HepG2 (cell line): ENCODE measurements around the gene MYO18B. TPM values are rescaled to one million over a fixed set of nuclear protein-coding genes. Genes with fewer than 3 reads are reported as not detected.

ENCODE experiments used
- ATAC-seq: fragments of 200-7000 bp; cut with Tn5 transposase; 3 replicates; pipeline ENCODE4 v1.9.1; 2020; ENCODE audit warnings: mild to moderate bottlenecking, moderate library complexity
- BruUV-seq: library from RNA; stranded (reverse); fragments of 400-500 nt; replicated peaks from 2 replicates; lab custom pipeline; 2021; lab: Mats Ljungman, UMichigan
- CTCF ChIA-PET: fragments of 300-600 bp; formaldehyde crosslinking; extraction: SDS; loops from one replicate; lab custom pipeline; 2021; ENCODE audit warnings: low total read pairs, inconsistent platforms, low intra/inter-chr PET ratio; lab: Yijun Ruan, JAX
- POLR2A ChIA-PET: fragments of 350-600 bp; sonication (Branson Sonifier 250); formaldehyde crosslinking; loops from one replicate; lab custom pipeline; 2020; ENCODE audit warnings: antibody characterized with exemption, inconsistent platforms; lab: Yijun Ruan, JAX
- DNase-seq: peaks from one replicate; pipeline ENCODE4 v3.0.0-alpha.2; 2015; ENCODE audit warnings: low spot score
- FAIRE-seq: peaks from 3 replicates; lab custom pipeline; 2011; peaks lifted over from hg19 to GRCh38; lab: Jason Lieb, UNC
- H2AFZ ChIP-seq: one replicate; pipeline ENCODE4 v1.6.1; 2011; ENCODE audit warnings: low read length, inconsistent platforms
- H3K27ac ChIP-seq: fragments of 300-600 bp; 3 replicates; pipeline ENCODE4 v1.8.0; 2011; ENCODE audit warnings: mixed run types, mild to moderate bottlenecking, mixed read lengths, low read length, inconsistent platforms; ENCODE audit not compliant: insufficient read depth; ENCODE audit errors: extremely low read length
- H3K27me3 ChIP-seq, 2 experiments: fragments of 200-600 bp in 1 of 2; 2 replicates in 1 of 2; 3 replicates in 1 of 2; pipeline versions ENCODE4 v1.6.0 to v1.8.0; 2011; ENCODE audit warnings: low read length in 2 of 2, mild to moderate bottlenecking in 2 of 2, moderate library complexity in 2 of 2, inconsistent platforms in 1 of 2; ENCODE audit not compliant: insufficient read depth in 2 of 2, control insufficient read depth in 1 of 2
- H3K36me3 ChIP-seq, 2 experiments: fragments of 200-600 bp in 1 of 2; replicated peaks in 1 of 2; 2 replicates in 1 of 2; 3 replicates in 1 of 2; pipeline versions ENCODE4 v1.5.1 to v1.8.0; 2011; ENCODE audit warnings: low read length in 2 of 2, inconsistent platforms in 1 of 2; ENCODE audit not compliant: insufficient read depth in 2 of 2, control insufficient read depth in 1 of 2
- H3K4me1 ChIP-seq: 2 replicates; pipeline ENCODE4 v1.5.1; 2012; ENCODE audit warnings: low read length, inconsistent platforms; ENCODE audit not compliant: insufficient read depth
- H3K4me2 ChIP-seq: 2 replicates; pipeline ENCODE4 v1.6.0; 2011; ENCODE audit warnings: low read depth, low read length, inconsistent platforms
- H3K4me3 ChIP-seq, 3 experiments: fragments of 200-600 bp in 1 of 3; sonication (generic), shearing (Covaris generic) in 1 of 3; replicated peaks in 1 of 3; 2 replicates each; pipeline ENCODE4 v1.5.1; 2011 to 2016; ENCODE audit warnings: low read length in 3 of 3, inconsistent platforms in 2 of 3, low read depth in 2 of 3, mild to moderate bottlenecking in 2 of 3, control low read depth in 1 of 3, mixed read lengths in 1 of 3; ENCODE audit not compliant: insufficient read depth in 1 of 3
- H3K79me2 ChIP-seq: one replicate; pipeline ENCODE4 v1.6.1; 2011; ENCODE audit warnings: low read length, inconsistent platforms; ENCODE audit not compliant: insufficient read depth
- H3K9ac ChIP-seq: 2 replicates; pipeline ENCODE4 v1.6.0; 2011; ENCODE audit warnings: mild to moderate bottlenecking, low read depth, low read length, inconsistent platforms; ENCODE audit not compliant: insufficient read depth
- H3K9me3 ChIP-seq: 2 replicates; pipeline ENCODE4 v1.5.1; 2012; ENCODE audit warnings: mild to moderate bottlenecking, low read length
- H4K20me1 ChIP-seq: 2 replicates; pipeline ENCODE4 v1.6.0; 2011; ENCODE audit warnings: inconsistent platforms, mild to moderate bottlenecking, low read length, moderate library complexity; ENCODE audit not compliant: insufficient read depth
- BCL3 ChIP-seq: sonication (generic); formaldehyde crosslinking; IDR thresholded peaks from 2 replicates; pipeline ENCODE4 v1.5.1; 2020; ENCODE audit warnings: mild to moderate bottlenecking, missing genetic modification reagents, moderate library complexity
- FOXO4 ChIP-seq: sonication (generic); formaldehyde crosslinking; conservative IDR thresholded peaks from 2 replicates; pipeline ENCODE4 v1.8.1; 2023; ENCODE audit warnings: missing genetic modification reagents
- IRX3 ChIP-seq: sonication (generic); formaldehyde crosslinking; IDR thresholded peaks from 2 replicates; pipeline ENCODE4 v1.8.1; 2023; ENCODE audit warnings: mild to moderate bottlenecking, low read depth, missing genetic modification reagents, borderline replicate concordance
- KLF12 ChIP-seq: sonication (generic); formaldehyde crosslinking; IDR thresholded peaks from 2 replicates; pipeline ENCODE4 v1.4.0; 2020; ENCODE audit warnings: missing genetic modification reagents, borderline replicate concordance
- MAFG ChIP-seq: sonication (generic); formaldehyde crosslinking; IDR thresholded peaks from 2 replicates; pipeline ENCODE4 v1.5.1; 2020; ENCODE audit warnings: mild to moderate bottlenecking, missing genetic modification reagents
- MED8 ChIP-seq: sonication (generic); formaldehyde crosslinking; IDR thresholded peaks from 2 replicates; pipeline ENCODE4 v1.8.1; 2023; ENCODE audit warnings: mild to moderate bottlenecking, missing genetic modification reagents; ENCODE audit not compliant: insufficient replicate concordance
- SAFB2 ChIP-seq: sonication (generic); formaldehyde crosslinking; IDR thresholded peaks from 2 replicates; pipeline ENCODE4 v1.5.1; 2020; ENCODE audit warnings: missing genetic modification reagents, low read depth, mild to moderate bottlenecking, borderline replicate concordance
- SP4 ChIP-seq: sonication (generic); formaldehyde crosslinking; IDR thresholded peaks from 2 replicates; pipeline ENCODE4 v1.8.1; 2023; ENCODE audit warnings: mild to moderate bottlenecking, missing genetic modification reagents
- STAG1 ChIP-seq: sonication (generic); formaldehyde crosslinking; IDR thresholded peaks from 2 replicates; pipeline ENCODE4 v1.4.0; 2020; ENCODE audit warnings: missing genetic modification reagents
- YEATS4 ChIP-seq: sonication (generic); formaldehyde crosslinking; IDR thresholded peaks from 2 replicates; pipeline ENCODE4 v1.4.0; 2020; ENCODE audit warnings: missing genetic modification reagents, borderline replicate concordance
- ZMYM3 ChIP-seq: sonication (generic); formaldehyde crosslinking; IDR thresholded peaks from 2 replicates; pipeline ENCODE4 v1.5.1; 2020; ENCODE audit warnings: mild to moderate bottlenecking, missing genetic modification reagents
- ZNF496 ChIP-seq: sonication (generic); formaldehyde crosslinking; IDR thresholded peaks from 2 replicates; pipeline ENCODE4 v1.8.1; 2023; ENCODE audit warnings: mild to moderate bottlenecking, moderate library complexity, missing genetic modification reagents; ENCODE audit not compliant: insufficient replicate concordance
- ZNF766 ChIP-seq: sonication (generic); formaldehyde crosslinking; IDR thresholded peaks from 2 replicates; pipeline ENCODE4 v1.5.0; 2020; ENCODE audit warnings: missing genetic modification reagents, borderline replicate concordance
- WGBS: methylation state at CpG from one replicate; pipeline ENCODE4 v1.1.6; 2017; ENCODE audit warnings: low lambda C conversion rate; 5-methylcytosine and 5-hydroxymethylcytosine counted together
- in situ Hi-C: cut with HindIII; loops from 2 replicates; pipeline ENCODE4 v1.10.0; 2017; ENCODE audit warnings: low pct_unique_long_range_greater_than_20kb; ENCODE audit not compliant: extremely low pct_ligation_motif_present
- intact Hi-C: fragments of 100-400 bp; cut with micrococcal nuclease; formaldehyde crosslinking; loops from one replicate; pipeline ENCODE4 v1.10.0; 2022; ENCODE audit not compliant: unreplicated experiment
- polyA plus RNA-seq, 8 experiments: library from polyadenylated mRNA; depleted of rRNA in 3 of 8; stranded (reverse) in 7 of 8; unstranded in 1 of 8; fragments of >200 nt; fragmentation: Illumina TruSeq in 4 of 8; extraction: Trizol in 4 of 8; gene quantifications; 2 replicates each; pipeline versions ENCODE4 v1.2.1 to v1.2.3, GENCODE V29; 2011 to 2016; ENCODE audit warnings: low read depth in 4 of 8, missing spikeins in 1 of 8, mixed read lengths in 1 of 8; ENCODE audit not compliant: insufficient read depth in 1 of 8
- total RNA-seq, 5 experiments: library from RNA; depleted of rRNA; stranded (reverse); fragments of >200 nt; fragmentation: Illumina TruSeq; extraction: Trizol; gene quantifications; 2 replicates each; pipeline ENCODE4 v1.2.3, GENCODE V29; 2016; ENCODE audit warnings: low read depth in 1 of 5

Gene MYO18B
- total and polyA plus RNA-seq, 2 of the 13 experiments (the other 11 are each of a cell fraction or from before 2014, with no cell fraction given), result 0.01 TPM; not detected in 1

GRCh38 chr22:25929321-25929878 lies 187.4 kb downstream of the MYO18B start:
- ChIA-PET CTCF (no interaction called here), POLR2A (no interaction called here)
- ATAC-seq (no peak), FAIRE-seq (no peak)
- H4K20me1 ChIP-seq, result no peaks in the 10 kb centered on the region
- in situ Hi-C loops, result no loop called here
- H3K4me1 ChIP-seq, result no peaks in the 10 kb centered on the region
- H3K79me2 ChIP-seq, result no peaks in the 10 kb centered on the region
- WGBS, result 2% methylated on average over 5 of the region's 5 CpGs
- intact Hi-C loops, result no loop called here
- H3K27ac ChIP-seq, result no peak overlapping the region
- no peak overlapping the region for H3K4me3 ChIP-seq
- TF ChIP-seq SP4 (CRISPR knock-in tag) (no peak), MAFG (CRISPR knock-in tag) (no peak), STAG1 (no peak), KLF12 (CRISPR knock-in tag) (no peak), ZNF496 (CRISPR knock-in tag) (no peak), FOXO4 (no peak), ZNF766 (CRISPR knock-in tag) (no peak), YEATS4 (CRISPR knock-in tag) (no peak), ZMYM3 (no peak), MED8 (CRISPR knock-in tag) (no peak), BCL3 (CRISPR knock-in tag) (no peak), SAFB2 (CRISPR knock-in tag) (no peak), IRX3 (CRISPR knock-in tag) (no peak)
- TF ChIP-seq, all 625 proteins: peak for 0
- Histone ChIP-seq H3K9ac (no peak overlapping the region), H3K36me3 (no peaks in the 10 kb centered on the region), H2AFZ (no peak overlapping the region), H3K4me2 (no peak overlapping the region), H3K27me3 (peaks cover 0 to 28% of the 10 kb centered on the region in 2 experiments; a peak in 3 of 5 replicates), H3K9me3 (no peaks in the 10 kb centered on the region)
- BruUV-seq, result no TSS peak
- DNase-seq, result no peak
